ENCODE measurements around the gene TMEM151B. TPM values are rescaled to one million over a fixed set of nuclear protein-coding genes. Genes with fewer than 3 reads are reported as not detected.
A peak's percentile ranks its signal among the peaks of the same experiment; 100 is the strongest.

The TMEM151B gene
- 0.07 TPM in 1 of 2 replicates, not detected in the other for total RNA-seq

DNA sequence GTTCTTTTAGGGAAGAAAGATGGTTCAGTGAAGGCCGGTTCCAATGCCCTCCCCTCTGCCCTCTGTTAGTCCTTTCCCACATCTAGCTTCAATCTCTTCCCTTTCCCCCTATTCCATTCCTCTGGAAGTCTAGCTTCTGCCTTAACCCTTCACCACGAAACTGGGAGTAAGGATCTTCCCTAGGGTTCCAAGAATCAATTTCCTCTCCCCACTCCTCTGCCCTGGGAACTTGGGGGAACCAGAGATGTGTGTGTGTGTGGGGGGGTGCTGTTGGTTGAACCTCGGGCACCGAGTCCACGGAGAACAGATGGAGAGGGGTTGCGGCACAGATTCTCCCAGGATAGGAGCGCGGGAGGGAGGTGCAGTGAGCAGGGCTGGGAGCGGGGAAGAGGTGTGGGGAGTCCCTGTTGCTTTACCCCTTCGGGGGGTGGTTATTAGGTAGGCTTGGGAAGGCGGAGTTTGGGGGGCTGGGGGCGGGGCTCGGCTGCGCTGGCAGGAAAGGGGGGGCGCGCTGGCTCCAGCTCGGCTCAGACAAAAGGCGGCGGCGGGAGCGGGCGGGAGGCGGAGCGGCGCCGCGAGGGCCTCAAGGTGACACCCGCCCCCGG lies at the start of gene TMEM151B:
Gene TMEM151B (plus strand): TSS at position 530 of the 605 bp plus-strand sequence. CDS start 293 bp downstream, outside the sequence.
- intact Hi-C loops (cut with micrococcal nuclease): loop anchor here (2.0 kb wide), 2 partner anchors 117 to 187 kb away; partner anchors contain the start of gene CDC5L
- Mint-ChIP-seq H3K9me3 (no peaks in the 10 kb centered on the region), H3K4me1 (peaks cover 30% of the 10 kb centered on the region), H3K27ac (peak within 1 kb of the TSS; percentile 29), H3K27me3 (peaks cover 55% of the 10 kb centered on the region), H3K4me3 (peak within 1 kb of the TSS; percentile 77), H3K36me3 (ENCODE audit: low read depth) (no peaks in the 10 kb centered on the region)
- no peak for DNase-seq

DNA sequence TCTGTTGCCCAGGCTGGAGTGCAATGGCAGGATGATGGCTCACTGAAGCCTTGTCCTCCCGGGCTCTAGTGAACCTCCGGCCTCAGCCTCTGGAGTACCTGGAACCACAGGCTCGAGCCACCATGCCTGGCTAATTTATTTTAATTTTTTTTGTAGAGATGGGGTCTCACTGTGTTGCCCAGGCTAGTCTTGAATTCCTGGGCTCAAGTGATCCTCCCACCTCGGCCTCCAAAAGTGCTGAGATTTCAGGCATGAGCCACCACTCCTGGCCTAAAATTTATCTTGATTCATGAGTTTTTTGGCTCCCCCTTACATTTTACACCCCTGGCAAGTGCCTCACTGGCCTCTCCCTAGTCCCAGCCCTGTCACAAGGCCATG lies 49.3 kb upstream of the TMEM151B start:
- Mint-ChIP-seq H3K4me3 (no peak overlapping the region), H3K36me3 (ENCODE audit: low read depth) (peaks cover 3% of the 10 kb centered on the region), H3K27ac (peak overlapping the region; percentile 42), H3K9me3 (no peaks in the 10 kb centered on the region), H3K27me3 (peaks cover 18% of the 10 kb centered on the region), H3K4me1 (peaks cover 38% of the 10 kb centered on the region)
- no peak for DNase-seq
- intact Hi-C loops (cut with micrococcal nuclease): loop anchor here (1.0 to 5.0 kb wide), 3 partner anchors 17 to 116 kb away; no protein-coding TSS in a partner anchor

DNA sequence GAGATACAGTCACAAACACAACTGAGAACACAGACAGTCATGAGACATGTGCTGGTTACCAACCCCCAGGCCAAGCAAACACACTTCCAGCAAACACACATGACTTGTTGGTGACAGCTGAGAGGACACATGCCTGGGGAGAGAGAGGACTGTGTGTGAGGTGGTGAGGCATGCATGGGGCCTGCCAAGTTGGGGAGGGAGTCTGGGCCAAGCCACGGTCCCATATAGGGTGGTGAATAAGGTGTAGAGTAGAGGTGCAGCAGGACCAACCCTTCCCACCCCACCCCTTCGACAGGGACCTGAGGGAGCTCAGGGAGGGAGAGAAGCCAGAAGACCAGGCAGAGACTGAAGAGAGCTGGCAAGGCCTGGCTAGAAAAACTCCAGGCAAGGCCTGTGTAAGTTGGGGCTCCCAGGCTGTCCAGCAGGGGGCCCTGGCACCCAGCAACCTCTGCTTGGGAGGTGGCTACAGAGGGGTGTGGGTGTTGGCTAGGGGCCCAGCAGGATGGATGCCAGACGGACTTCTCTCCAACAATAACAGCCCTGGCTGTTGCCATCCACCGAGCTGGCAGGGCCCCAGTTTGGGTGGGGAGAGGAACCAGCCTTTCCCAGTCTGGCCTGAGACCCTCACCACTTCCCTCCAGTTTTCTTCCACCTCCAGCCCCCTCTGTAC lies 48.8 kb upstream of the TMEM151B start:
- Mint-ChIP-seq H3K27me3 (peaks cover 18% of the 10 kb centered on the region), H3K36me3 (ENCODE audit: low read depth) (peaks cover 3% of the 10 kb centered on the region), H3K27ac (peak overlapping the region; percentile 42), H3K9me3 (no peaks in the 10 kb centered on the region), H3K4me3 (no peak overlapping the region), H3K4me1 (peaks cover 40% of the 10 kb centered on the region)
- intact Hi-C loops (cut with micrococcal nuclease): loop anchor here (1.0 to 5.0 kb wide), 3 partner anchors 17 to 116 kb away; no protein-coding TSS in a partner anchor
- DNase-seq: peak; percentile 93

DNA sequence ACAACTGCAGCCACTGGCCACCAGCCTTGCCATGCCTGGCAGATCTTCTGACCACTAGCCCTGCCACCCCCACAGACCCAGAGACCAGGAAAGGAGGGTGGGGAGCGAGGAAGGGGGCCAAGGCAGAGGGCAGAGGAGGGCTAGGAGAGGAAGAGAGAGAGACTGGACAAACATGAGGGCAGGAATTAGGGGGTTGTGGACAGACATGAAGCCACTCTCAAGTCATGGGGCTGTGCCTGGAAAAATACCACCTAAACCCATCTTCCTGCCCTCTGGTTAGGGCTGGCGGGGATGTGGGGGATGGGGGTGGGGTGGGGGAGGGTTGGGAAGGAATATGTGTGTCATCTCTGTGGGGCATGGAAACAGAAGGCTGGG lies 48.3 kb upstream of the TMEM151B start:
- H3K9me3 Mint-ChIP-seq: no peaks in the 10 kb centered on the region
- intact Hi-C loops (cut with micrococcal nuclease): loop anchor here (1.0 to 5.0 kb wide), 5 partner anchors 16 to 115 kb away; partner anchors contain the start of genes MRPL14, SLC35B2 and TMEM63B
- H3K36me3 Mint-ChIP-seq (ENCODE audit: low read depth): peaks cover 3% of the 10 kb centered on the region
- H3K4me1 Mint-ChIP-seq: peaks cover 41% of the 10 kb centered on the region
- H3K4me3 Mint-ChIP-seq: no peak overlapping the region
- H3K27me3 Mint-ChIP-seq: peaks cover 15% of the 10 kb centered on the region
- H3K27ac Mint-ChIP-seq: peak overlapping the region; percentile 29
- no peak for DNase-seq

DNA sequence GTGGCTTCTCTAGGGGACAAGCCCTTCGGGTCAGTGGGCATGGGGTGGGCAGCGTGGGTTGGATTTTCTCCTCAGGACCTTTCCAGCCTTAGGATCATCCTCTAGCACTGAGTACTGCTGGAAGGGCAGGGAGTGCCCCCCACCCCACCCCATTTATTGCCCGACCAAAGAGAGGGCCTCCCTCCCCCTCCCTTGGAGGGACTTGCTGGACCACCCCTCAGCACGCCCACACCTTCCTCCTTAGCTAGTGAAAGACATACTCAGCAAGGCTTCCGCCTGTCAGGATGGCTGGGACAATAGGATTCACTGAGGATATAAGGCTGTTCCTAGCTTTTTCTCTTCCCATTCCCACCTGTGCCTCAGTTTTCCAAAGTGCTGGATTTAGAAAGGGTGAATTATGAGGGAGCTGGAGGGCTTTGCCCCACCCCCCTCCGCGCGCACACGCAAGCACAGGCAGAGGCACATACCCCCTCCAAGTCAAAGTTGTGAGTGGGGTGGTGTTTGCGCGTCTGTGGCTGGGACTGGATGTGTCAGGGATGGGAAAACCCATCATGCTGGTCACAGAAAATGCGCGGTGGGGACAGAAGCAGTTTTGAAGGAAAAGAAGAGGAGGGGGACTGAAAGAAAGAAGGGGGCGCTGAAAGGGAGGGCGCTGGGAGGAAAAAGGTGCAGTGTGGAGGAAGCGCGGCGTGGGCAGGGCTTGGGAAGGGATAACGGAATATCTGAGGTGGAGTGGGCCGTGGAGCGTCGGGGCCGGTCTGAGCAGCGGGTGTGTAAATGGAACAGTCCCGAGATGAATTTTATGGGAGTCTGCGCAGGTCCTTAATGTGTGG lies 47.5 kb upstream of the TMEM151B start:
- Mint-ChIP-seq H3K27ac (peak overlapping the region; percentile 90), H3K36me3 (ENCODE audit: low read depth) (peaks cover 3% of the 10 kb centered on the region), H3K27me3 (peaks cover 13% of the 10 kb centered on the region), H3K4me1 (peaks cover 43% of the 10 kb centered on the region), H3K4me3 (peak overlapping the region; percentile 91), H3K9me3 (no peaks in the 10 kb centered on the region)
- DNase-seq: no peak
- intact Hi-C loops (cut with micrococcal nuclease): loop anchor here (2.0 to 5.0 kb wide), 4 partner anchors 34 to 115 kb away; partner anchors contain the start of genes MRPL14, SLC35B2 and TMEM63B

DNA sequence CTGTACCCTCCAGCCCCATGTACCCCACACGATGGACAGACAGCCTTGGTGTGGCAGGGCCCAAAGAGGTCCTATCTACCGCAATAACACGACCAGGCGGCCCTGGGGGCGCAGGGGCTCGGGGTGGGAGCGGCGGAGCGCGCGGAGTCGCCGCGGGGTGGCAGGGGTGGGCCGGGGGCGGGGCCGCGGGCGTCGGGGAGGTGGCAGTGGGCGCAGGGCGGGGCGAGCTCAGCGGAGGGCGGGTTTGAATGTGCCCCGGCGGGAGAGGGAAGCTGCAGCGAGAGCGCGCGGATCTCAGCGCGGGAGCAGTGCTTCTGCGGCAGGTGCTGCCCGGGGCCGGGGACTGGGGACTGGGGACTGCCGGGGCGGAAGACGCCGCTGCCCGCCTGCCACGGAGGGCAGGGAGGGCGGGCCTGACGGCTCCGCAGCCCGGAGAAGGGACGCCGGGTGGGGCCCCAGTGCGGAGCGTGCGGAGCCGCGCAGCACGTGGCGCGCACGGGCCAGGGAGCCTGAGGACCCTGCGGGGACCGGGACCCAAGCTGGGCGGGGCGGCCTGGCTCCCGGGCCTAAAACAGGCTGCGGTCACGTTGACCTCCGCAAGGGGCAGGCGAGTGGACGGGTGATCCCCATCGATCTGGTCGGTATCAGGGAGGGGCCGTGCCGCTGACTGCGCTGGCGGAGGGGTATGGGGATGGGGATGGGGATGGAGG lies 46.8 kb upstream of the TMEM151B start, which contains the start of gene SLC29A1:
Gene SLC29A1 (plus strand): TSS at position 277 of the 710 bp plus-strand sequence. CDS start 3,719 bp downstream, outside the sequence.
- H3K27me3 Mint-ChIP-seq: peaks cover 7% of the 10 kb centered on the region
- H3K4me3 Mint-ChIP-seq: peak within 1 kb of the TSS; percentile 91
- H3K36me3 Mint-ChIP-seq (ENCODE audit: low read depth): peaks cover 3% of the 10 kb centered on the region
- intact Hi-C loops (cut with micrococcal nuclease): loop anchor here (1.0 to 5.0 kb wide), 5 partner anchors 23 to 114 kb away; partner anchors contain the start of genes MRPL14, SLC35B2 and TMEM63B
- H3K4me1 Mint-ChIP-seq: peaks cover 43% of the 10 kb centered on the region
- peak within 1 kb of the TSS; percentile 90 for H3K27ac Mint-ChIP-seq
- H3K9me3 Mint-ChIP-seq: no peaks in the 10 kb centered on the region
- peak; percentile 94 for DNase-seq

DNA sequence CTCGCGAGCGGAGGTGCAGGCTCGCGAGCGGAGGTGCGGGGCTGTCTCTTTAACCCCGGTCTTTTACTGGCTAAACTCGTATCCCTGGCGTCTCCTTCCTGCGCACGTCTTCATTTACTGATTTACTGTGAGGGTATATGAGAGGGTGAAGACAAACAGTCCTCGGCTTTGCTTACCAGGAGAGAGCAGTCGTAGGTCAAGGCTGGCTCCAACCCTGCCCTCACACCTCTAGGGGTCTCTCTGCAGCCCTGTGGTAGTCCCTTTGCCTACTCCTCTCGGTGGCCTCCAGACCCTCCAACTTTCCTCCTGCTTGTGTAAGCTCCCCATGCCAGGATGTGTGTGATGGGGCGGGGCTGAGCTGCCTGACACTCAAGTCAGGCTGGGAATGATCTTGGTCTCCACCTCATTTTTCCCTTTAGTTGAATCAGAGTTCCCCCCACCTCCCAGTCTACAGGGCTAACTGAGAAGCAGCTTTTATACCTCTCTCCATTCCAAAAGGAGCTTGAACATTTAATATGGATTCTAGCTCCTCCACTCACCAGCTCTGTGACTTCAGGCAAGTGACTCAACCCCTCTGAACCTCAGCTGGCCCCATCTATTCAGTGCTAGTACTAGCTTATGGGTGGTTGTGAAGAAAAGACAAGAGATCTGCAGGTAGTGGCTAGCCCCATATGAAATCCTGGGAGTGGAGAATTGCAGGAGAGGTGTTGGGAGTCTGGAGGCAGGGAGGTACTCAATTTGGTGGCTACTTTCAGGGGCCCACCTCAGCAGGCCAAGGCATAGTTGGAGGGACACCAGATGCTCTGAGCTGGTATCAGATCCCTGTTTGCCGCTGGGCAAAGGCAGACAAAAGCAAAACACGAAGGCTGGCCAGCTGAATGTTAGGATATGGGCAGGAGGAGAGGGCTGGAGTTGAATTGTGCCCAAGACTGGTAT lies 46.0 kb upstream of the TMEM151B start:
- Mint-ChIP-seq H3K27me3 (peaks cover 3% of the 10 kb centered on the region), H3K4me1 (peaks cover 43% of the 10 kb centered on the region), H3K36me3 (ENCODE audit: low read depth) (peaks cover 8% of the 10 kb centered on the region), H3K27ac (peak overlapping the region; percentile 63), H3K9me3 (no peaks in the 10 kb centered on the region), H3K4me3 (peak overlapping the region; percentile 91)
- intact Hi-C loops (cut with micrococcal nuclease): loop anchor here (1.0 to 5.0 kb wide), 3 partner anchors 22 to 113 kb away; no protein-coding TSS in a partner anchor
- DNase-seq: peak; percentile 73

DNA sequence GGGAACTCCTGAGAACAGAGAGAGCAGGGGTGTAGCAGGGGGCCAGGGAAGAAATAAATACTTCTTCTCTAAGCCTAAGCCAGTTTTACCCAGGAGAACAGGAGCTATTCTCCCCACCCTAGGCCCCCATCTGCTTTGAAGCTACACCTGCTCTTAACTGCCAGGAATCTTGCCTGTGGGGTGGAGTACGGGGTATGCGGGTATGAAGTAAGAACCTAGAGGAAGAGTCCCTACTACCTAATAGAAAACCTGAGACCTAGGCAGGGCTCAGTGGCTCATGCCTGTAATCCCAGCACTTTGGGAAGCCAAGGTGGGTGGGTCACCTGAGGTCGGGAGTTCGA lies 45.3 kb upstream of the TMEM151B start:
- no peaks in the 10 kb centered on the region for H3K9me3 Mint-ChIP-seq
- no peak for DNase-seq
- intact Hi-C loops (cut with micrococcal nuclease): loop anchor here (1.0 to 5.0 kb wide), 3 partner anchors 21 to 112 kb away; no protein-coding TSS in a partner anchor
- H3K36me3 Mint-ChIP-seq (ENCODE audit: low read depth): peaks cover 14% of the 10 kb centered on the region
- no peak overlapping the region for H3K27ac Mint-ChIP-seq
- peaks cover 41% of the 10 kb centered on the region for H3K4me1 Mint-ChIP-seq
- H3K27me3 Mint-ChIP-seq: peaks cover 3% of the 10 kb centered on the region
- H3K4me3 Mint-ChIP-seq: peak overlapping the region; percentile 91

DNA sequence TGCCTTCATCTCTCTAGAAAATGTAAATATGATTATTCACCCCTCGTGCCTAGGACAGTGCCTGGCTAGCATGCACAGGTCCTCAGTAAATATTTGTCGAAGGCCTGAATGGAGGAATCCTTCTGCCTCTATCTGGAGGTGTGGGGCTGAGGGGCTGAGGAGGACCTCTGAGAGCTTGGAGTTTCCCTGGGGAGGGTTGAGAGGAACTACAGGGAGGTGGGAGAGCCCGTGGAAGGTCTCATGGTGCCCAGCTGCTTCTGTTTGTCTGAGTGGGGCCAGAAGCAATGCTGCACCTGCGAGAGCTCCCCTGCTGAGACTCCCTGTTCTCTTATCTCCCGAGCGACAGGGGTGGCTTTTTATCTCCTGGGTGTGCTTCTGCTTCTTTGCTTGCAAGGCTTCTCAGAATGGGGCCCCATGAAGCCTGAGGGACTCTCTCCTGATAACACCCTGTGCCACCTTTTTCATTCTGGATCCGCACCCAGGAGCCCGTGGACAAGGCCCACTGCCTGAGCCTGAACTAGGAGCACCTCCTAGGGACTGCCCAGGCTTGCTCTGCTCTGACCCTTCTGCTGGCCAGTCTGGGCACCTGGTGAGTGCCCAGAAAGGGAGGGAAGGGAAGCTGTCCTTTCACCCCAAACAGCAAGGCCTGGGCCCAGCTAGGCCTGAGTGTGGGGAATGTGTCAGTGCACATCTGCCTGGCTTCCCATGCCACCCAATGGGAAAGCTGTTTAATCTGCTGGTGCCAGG lies 44.5 kb upstream of the TMEM151B start:
- intact Hi-C loops (cut with micrococcal nuclease): no loop called here
- Mint-ChIP-seq H3K27ac (no peak overlapping the region), H3K27me3 (peaks cover 3% of the 10 kb centered on the region), H3K9me3 (no peaks in the 10 kb centered on the region), H3K36me3 (ENCODE audit: low read depth) (peaks cover 20% of the 10 kb centered on the region), H3K4me3 (peak overlapping the region; percentile 21), H3K4me1 (peaks cover 41% of the 10 kb centered on the region)
- DNase-seq: no peak

DNA sequence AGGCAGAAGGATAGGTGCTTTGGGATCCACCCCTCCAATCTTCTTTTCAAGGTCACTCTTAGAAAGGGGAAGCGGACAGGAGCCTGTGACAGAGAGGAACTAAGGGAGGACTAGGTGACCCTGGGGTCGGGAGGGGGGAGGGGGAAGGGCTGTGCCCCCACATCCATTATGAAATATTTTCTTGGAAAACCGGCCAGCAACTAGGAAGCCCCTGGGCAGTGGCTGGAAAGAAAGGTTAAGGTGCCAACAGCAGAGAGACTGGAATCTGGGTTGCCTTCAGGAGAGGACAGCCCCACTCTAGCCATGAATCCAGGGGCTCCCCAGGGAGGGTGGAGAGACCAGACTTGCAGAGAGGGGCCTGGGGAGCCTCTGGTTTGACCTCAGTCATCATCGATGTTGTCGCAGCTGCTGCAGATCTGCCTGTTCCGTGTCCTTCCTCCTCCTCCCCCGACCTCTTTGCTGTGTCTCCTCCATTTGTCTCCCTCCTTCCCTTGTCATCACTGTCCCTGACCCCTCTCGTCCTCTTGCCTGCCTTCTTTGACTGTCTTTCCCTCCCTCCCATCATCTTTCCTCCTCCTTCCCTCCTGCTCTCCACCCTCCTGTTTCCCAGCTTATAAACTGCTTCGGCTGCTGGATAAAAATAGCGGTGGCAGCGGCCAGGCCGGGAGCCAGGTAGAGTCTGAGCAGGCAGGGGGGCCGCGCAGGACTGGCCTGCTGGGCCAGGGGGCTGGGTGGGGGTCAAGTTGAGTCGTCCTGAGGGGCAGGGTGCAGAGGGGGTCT lies 43.7 kb upstream of the TMEM151B start:
- H3K27ac Mint-ChIP-seq: no peak overlapping the region
- H3K4me3 Mint-ChIP-seq: no peak overlapping the region
- H3K9me3 Mint-ChIP-seq: no peaks in the 10 kb centered on the region
- H3K4me1 Mint-ChIP-seq: peaks cover 36% of the 10 kb centered on the region
- intact Hi-C loops (cut with micrococcal nuclease): no loop called here
- H3K36me3 Mint-ChIP-seq (ENCODE audit: low read depth): peaks cover 25% of the 10 kb centered on the region
- peaks cover 3% of the 10 kb centered on the region for H3K27me3 Mint-ChIP-seq
- DNase-seq: no peak

DNA sequence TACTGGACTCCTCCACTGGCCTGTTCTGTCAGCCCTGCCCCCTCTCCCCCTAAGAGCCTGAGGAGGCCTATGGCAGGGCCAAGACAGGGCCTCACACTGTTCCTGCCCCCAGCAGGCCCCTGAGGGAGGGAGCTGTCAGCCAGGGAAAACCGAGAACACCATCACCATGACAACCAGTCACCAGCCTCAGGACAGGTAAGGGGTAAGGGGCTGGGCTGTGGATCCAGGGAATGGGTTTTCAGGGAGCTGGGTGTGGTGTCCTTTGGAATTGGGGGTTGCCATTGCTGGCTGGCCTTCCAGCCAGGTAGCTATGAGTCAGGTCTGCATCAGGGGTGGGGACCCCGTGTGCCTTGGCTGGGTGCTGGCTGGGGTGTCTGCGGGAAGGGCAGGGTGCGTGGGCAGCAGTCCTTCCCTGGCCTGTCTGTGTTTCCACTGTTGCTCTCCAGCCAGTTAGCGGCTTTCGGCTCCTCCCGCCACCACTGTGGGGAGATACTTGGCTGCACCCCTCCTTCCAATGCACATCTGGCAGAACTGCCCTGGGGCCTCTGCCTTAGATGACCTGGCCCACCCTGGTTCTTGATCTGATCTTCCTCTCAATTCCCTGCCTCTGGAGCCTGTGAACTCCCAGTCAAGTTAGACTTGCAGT lies 43.0 kb upstream of the TMEM151B start:
- H3K36me3 Mint-ChIP-seq (ENCODE audit: low read depth): peaks cover 29% of the 10 kb centered on the region
- H3K27me3 Mint-ChIP-seq: peaks cover 3% of the 10 kb centered on the region
- no peak overlapping the region for H3K27ac Mint-ChIP-seq
- H3K4me1 Mint-ChIP-seq: peaks cover 29% of the 10 kb centered on the region
- no peak for DNase-seq
- no peak overlapping the region for H3K4me3 Mint-ChIP-seq
- intact Hi-C loops (cut with micrococcal nuclease): no loop called here
- no peaks in the 10 kb centered on the region for H3K9me3 Mint-ChIP-seq
